Measurements from ENCODE around the gene ST7. TPM values are rescaled to one million over a fixed set of nuclear protein-coding genes. Genes with fewer than 3 reads are reported as not detected.
A peak's percentile ranks its signal among the peaks of the same experiment; 100 is the strongest.

Gene ST7
- total RNA-seq, 1 donor = 19.9 TPM

DNA sequence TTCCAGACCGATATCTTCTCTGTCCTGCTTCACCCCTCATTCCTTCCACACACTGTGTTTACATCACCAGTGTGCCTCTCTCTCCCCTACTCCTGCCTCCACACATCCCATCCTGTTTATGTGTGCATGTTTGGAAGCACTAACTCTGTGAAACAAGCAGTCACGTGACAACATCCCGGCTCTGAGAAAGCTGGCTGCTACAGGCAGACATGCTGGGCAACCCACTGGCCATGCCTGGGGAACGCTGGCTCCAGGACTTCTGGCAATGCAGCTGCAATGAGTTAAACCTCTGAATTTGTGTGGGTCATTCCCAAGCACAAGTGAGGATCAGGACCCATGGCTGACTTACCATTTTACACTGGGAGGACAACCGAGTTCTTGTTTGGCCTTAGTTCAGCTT lies 295.5 kb downstream of the ST7 start:
- TF ChIP-seq, protein P1, sequence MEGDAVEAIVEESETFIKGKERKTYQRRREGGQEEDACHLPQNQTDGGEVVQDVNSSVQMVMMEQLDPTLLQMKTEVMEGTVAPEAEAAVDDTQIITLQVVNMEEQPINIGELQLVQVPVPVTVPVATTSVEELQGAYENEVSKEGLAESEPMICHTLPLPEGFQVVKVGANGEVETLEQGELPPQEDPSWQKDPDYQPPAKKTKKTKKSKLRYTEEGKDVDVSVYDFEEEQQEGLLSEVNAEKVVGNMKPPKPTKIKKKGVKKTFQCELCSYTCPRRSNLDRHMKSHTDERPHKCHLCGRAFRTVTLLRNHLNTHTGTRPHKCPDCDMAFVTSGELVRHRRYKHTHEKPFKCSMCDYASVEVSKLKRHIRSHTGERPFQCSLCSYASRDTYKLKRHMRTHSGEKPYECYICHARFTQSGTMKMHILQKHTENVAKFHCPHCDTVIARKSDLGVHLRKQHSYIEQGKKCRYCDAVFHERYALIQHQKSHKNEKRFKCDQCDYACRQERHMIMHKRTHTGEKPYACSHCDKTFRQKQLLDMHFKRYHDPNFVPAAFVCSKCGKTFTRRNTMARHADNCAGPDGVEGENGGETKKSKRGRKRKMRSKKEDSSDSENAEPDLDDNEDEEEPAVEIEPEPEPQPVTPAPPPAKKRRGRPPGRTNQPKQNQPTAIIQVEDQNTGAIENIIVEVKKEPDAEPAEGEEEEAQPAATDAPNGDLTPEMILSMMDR (IDR thresholded peaks at IDR 0.05; ENCODE audit: extremely low read depth, low read depth, low read length) = no peak
- peak overlapping the region; percentile 44 for H2AFZ ChIP-seq (ENCODE audit: low read length)

GRCh38 chr7:117249696-117250095 lies 296.4 kb downstream of the ST7 start:
- Histone ChIP-seq H3K27me3 (ENCODE audit: insufficient read depth, low read length) (no peaks in the 10 kb centered on the region), H3K4me2 (ENCODE audit: insufficient read depth, low read length) (no peak overlapping the region), H3K79me2 (ENCODE audit: insufficient read depth, low read length) (no peaks in the 10 kb centered on the region), H3K4me1 (ENCODE audit: insufficient read depth, low read length) (peaks cover 32% of the 10 kb centered on the region), H2AFZ (ENCODE audit: low read length) (peak overlapping the region; percentile 1), H3K4me3 (ENCODE audit: insufficient read depth, low read length) (no peak overlapping the region), H3K9me3 (ENCODE audit: low read depth, low read length) (no peaks in the 10 kb centered on the region), H3K36me3 (ENCODE audit: insufficient read depth, low read length) (no peaks in the 10 kb centered on the region), H3K27ac (ENCODE audit: low read depth, low read length) (no peak overlapping the region), H4K20me1 (ENCODE audit: insufficient read depth, low read length) (no peaks in the 10 kb centered on the region)
- no peak for DNase-seq (ENCODE audit: insufficient read length, low spot score, missing footprints)
- TF ChIP-seq, protein P1 (IDR thresholded peaks at IDR 0.05; ENCODE audit: extremely low read depth, low read depth, low read length) = no peak

More for the DNA sequence above, 295.5 kb downstream of the ST7 start:
- Histone ChIP-seq H3K4me3 (ENCODE audit: insufficient read depth, low read length) (no peak overlapping the region), H3K36me3 (ENCODE audit: insufficient read depth, low read length) (no peaks in the 10 kb centered on the region), H3K27ac (ENCODE audit: low read depth, low read length) (no peak overlapping the region), H3K79me2 (ENCODE audit: insufficient read depth, low read length) (no peaks in the 10 kb centered on the region), H4K20me1 (ENCODE audit: insufficient read depth, low read length) (no peaks in the 10 kb centered on the region), H3K27me3 (ENCODE audit: insufficient read depth, low read length) (no peaks in the 10 kb centered on the region), H3K4me1 (ENCODE audit: insufficient read depth, low read length) (peaks cover 32% of the 10 kb centered on the region), H3K9me3 (ENCODE audit: low read depth, low read length) (no peaks in the 10 kb centered on the region), H3K4me2 (ENCODE audit: insufficient read depth, low read length) (no peak overlapping the region)
- no peak for DNase-seq (ENCODE audit: insufficient read length, low spot score, missing footprints)

DNA sequence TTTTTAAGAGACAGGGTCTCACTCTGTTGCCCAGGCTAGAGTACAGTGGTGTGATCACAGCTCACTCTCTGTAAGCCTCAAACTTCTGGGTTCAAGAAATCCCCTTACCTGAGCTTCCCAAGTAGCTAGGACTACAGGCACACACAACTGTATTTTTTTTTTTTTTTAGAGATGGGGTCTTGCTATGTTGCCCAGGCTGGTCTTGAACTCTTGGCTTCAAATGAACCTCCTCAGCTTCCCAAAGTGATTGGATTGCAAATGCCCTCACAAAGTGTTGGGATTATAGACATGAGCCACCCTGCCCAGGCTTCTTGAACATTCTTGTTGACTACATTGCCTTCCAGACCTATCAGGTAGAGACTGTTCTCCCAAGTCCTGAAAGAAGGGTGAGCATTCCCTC lies 296.9 kb downstream of the ST7 start:
- Histone ChIP-seq H3K9me3 (ENCODE audit: low read depth, low read length) (no peaks in the 10 kb centered on the region), H3K79me2 (ENCODE audit: insufficient read depth, low read length) (no peaks in the 10 kb centered on the region), H3K4me2 (ENCODE audit: insufficient read depth, low read length) (peak overlapping the region; percentile 56), H3K27me3 (ENCODE audit: insufficient read depth, low read length) (no peaks in the 10 kb centered on the region), H2AFZ (ENCODE audit: low read length) (no peak overlapping the region), H3K4me1 (ENCODE audit: insufficient read depth, low read length) (peaks cover 32% of the 10 kb centered on the region), H3K36me3 (ENCODE audit: insufficient read depth, low read length) (no peaks in the 10 kb centered on the region), H4K20me1 (ENCODE audit: insufficient read depth, low read length) (no peaks in the 10 kb centered on the region), H3K4me3 (ENCODE audit: insufficient read depth, low read length) (no peak overlapping the region), H3K27ac (ENCODE audit: low read depth, low read length) (peak overlapping the region; percentile 92)
- TF ChIP-seq, protein P1 (IDR thresholded peaks at IDR 0.05; ENCODE audit: extremely low read depth, low read depth, low read length) = no peak
- DNase-seq (ENCODE audit: insufficient read length, low spot score, missing footprints) = no peak

GRCh38 chr7:117250801-117251200 lies 297.5 kb downstream of the ST7 start:
- DNase-seq (ENCODE audit: insufficient read length, low spot score, missing footprints) = peak; percentile 86
- H3K4me2 ChIP-seq (ENCODE audit: insufficient read depth, low read length) = peak overlapping the region; percentile 56
- peaks cover 32% of the 10 kb centered on the region for H3K4me1 ChIP-seq (ENCODE audit: insufficient read depth, low read length)
- H3K27ac ChIP-seq (ENCODE audit: low read depth, low read length) = peak overlapping the region; percentile 92
- no peaks in the 10 kb centered on the region for H4K20me1 ChIP-seq (ENCODE audit: insufficient read depth, low read length)
- TF ChIP-seq, protein P1 (IDR thresholded peaks at IDR 0.05; ENCODE audit: extremely low read depth, low read depth, low read length) = no peak
- peak overlapping the region; percentile 82 for H2AFZ ChIP-seq (ENCODE audit: low read length)
- no peaks in the 10 kb centered on the region for H3K79me2 ChIP-seq (ENCODE audit: insufficient read depth, low read length)
- no peaks in the 10 kb centered on the region for H3K27me3 ChIP-seq (ENCODE audit: insufficient read depth, low read length)
- H3K9me3 ChIP-seq (ENCODE audit: low read depth, low read length) = no peaks in the 10 kb centered on the region
- no peak overlapping the region for H3K4me3 ChIP-seq (ENCODE audit: insufficient read depth, low read length)
- no peaks in the 10 kb centered on the region for H3K36me3 ChIP-seq (ENCODE audit: insufficient read depth, low read length)

Data from osteoblast (primary cell).